OCI-LY1 (cell line): ENCODE measurements around the gene CEACAM16.

Source experiments
- H2AFZ ChIP-seq: fragments of 200-600 bp; sonication (generic), shearing (Covaris generic); 2 replicates; pipeline ENCODE4 v1.6.0; 2014; ENCODE audit warnings: antibody characterized with exemption, mild to moderate bottlenecking, low read length
- H3F3A ChIP-seq: fragments of 200-600 bp; sonication (generic), shearing (Covaris generic); 2 replicates; pipeline ENCODE4 v1.6.0; 2014; ENCODE audit warnings: mild to moderate bottlenecking, antibody characterized with exemption, low read length, moderate library complexity; ENCODE audit not compliant: insufficient read depth
- H3K27ac ChIP-seq: fragments of 200-600 bp; sonication (generic); 2 replicates; pipeline ENCODE4 v1.5.1; 2014; ENCODE audit warnings: low read length, mixed run types, mild to moderate bottlenecking, low read depth; ENCODE audit not compliant: poor library complexity, severe bottlenecking
- H3K27me3 ChIP-seq: fragments of 200-600 bp; sonication (generic); 2 replicates; pipeline ENCODE4 v1.6.0; 2014; ENCODE audit warnings: antibody characterized with exemption, mild to moderate bottlenecking, low read length, moderate library complexity; ENCODE audit not compliant: insufficient read depth
- H3K36me3 ChIP-seq: fragments of 200-600 bp; sonication (generic); 2 replicates; pipeline ENCODE4 v1.6.1; 2014; ENCODE audit warnings: mild to moderate bottlenecking, antibody characterized with exemption, low read length, moderate library complexity, mixed read lengths; ENCODE audit not compliant: insufficient read depth
- H3K4me1 ChIP-seq: fragments of 200-600 bp; sonication (generic); 2 replicates; pipeline ENCODE4 v1.5.1; 2014; ENCODE audit warnings: mild to moderate bottlenecking, low read length, moderate library complexity; ENCODE audit not compliant: insufficient read depth, severe bottlenecking
- H3K4me2 ChIP-seq: fragments of 200-600 bp; sonication (generic), shearing (Covaris generic); 2 replicates; pipeline ENCODE4 v1.6.1; 2014; ENCODE audit warnings: low read length
- H3K4me3 ChIP-seq: fragments of 200-600 bp; sonication (generic); 2 replicates; pipeline ENCODE4 v1.5.1; 2014; ENCODE audit warnings: low read length, low read depth, mild to moderate bottlenecking, mixed read lengths; ENCODE audit not compliant: poor library complexity, severe bottlenecking
- H3K79me2 ChIP-seq: fragments of 200-600 bp; shearing (Covaris generic); 2 replicates; pipeline ENCODE4 v1.6.1; 2016; ENCODE audit warnings: mixed run types, low read length, mixed read lengths; ENCODE audit not compliant: insufficient read depth
- H3K9ac ChIP-seq: fragments of 200-600 bp; sonication (generic), shearing (Covaris generic); 2 replicates; pipeline ENCODE4 v1.6.1; 2014; ENCODE audit warnings: mild to moderate bottlenecking, low read length, mixed read lengths
- H3K9me2 ChIP-seq: fragments of 200-600 bp; sonication (generic), shearing (Covaris generic); 2 replicates; pipeline ENCODE4 v1.6.1; 2014; ENCODE audit warnings: low read depth, mild to moderate bottlenecking, low read length, mixed read lengths
- H3K9me3 ChIP-seq: fragments of 200-600 bp; shearing (Covaris generic); 2 replicates; pipeline ENCODE4 v1.6.1; 2014; ENCODE audit warnings: low read length, mixed read lengths
- H4K20me1 ChIP-seq: fragments of 200-600 bp; sonication (generic), shearing (Covaris generic); 2 replicates; pipeline ENCODE4 v1.6.0; 2016; ENCODE audit warnings: mild to moderate bottlenecking, low read length; ENCODE audit not compliant: insufficient read depth
- CTCF ChIP-seq: fragments of 200-600 bp; sonication (generic), shearing (Covaris generic); IDR thresholded peaks from 2 replicates; pipeline ENCODE4 v1.5.1; 2017; ENCODE audit warnings: mild to moderate bottlenecking, antibody characterized with exemption, low read length, moderate library complexity, mixed read lengths
- EZH2 ChIP-seq: fragments of 200-600 bp; sonication (generic), shearing (Covaris generic); IDR thresholded peaks from 2 replicates; pipeline ENCODE4 v1.8.0; 2017; ENCODE audit warnings: borderline replicate concordance, mixed run types, mild to moderate bottlenecking, antibody characterized with exemption, low read length, moderate library complexity, mixed read lengths

CEACAM16 gene

GRCh38 chr19:44759083-44759804, 60.3 kb downstream of the CEACAM16 start:
- H3K4me2 ChIP-seq: no peak overlapping the region
- H2AFZ ChIP-seq: no peak overlapping the region
- H3K27ac ChIP-seq: no peak overlapping the region
- H3K9ac ChIP-seq: no peak overlapping the region
- H3K9me3 ChIP-seq: no peaks in the 10 kb centered on the region
- no peaks in the 10 kb centered on the region for H3F3A ChIP-seq
- H4K20me1 ChIP-seq: no peaks in the 10 kb centered on the region
- no peaks in the 10 kb centered on the region for H3K79me2 ChIP-seq
- H3K9me2 ChIP-seq: no peaks in the 10 kb centered on the region
- H3K27me3 ChIP-seq: no peaks in the 10 kb centered on the region
- peaks cover 9% of the 10 kb centered on the region for H3K4me1 ChIP-seq
- TF ChIP-seq EZH2 (no peak), CTCF (no peak)
- no peak overlapping the region for H3K4me3 ChIP-seq
- H3K36me3 ChIP-seq: peaks cover 30% of the 10 kb centered on the region
